Activated T-helper 2 cell treated with anti-CD3 and anti-CD28 coated beads, Interferon-gamma antibody, Interleukin-2, Interleukin-4, amounts not matched to agents 10 μg/mL and 5 μg/mL and 100 μg/mL, durations not matched to agents 14 hours and 24 hours and 36 hours (primary cell): ENCODE measurements around the gene NRG3. TPM values are rescaled to one million over a fixed set of nuclear protein-coding genes. Genes with fewer than 3 reads are reported as not detected.

Experiments
- DNase-seq: peaks from one replicate; pipeline ENCODE4 v3.0.0; 2021; ENCODE audit warnings: low spot score
- H3K27ac Mint-ChIP-seq: one replicate; pipeline ENCODE4 v1.8.0; 2021; ENCODE audit warnings: mixed read lengths
- H3K27me3 Mint-ChIP-seq: one replicate; pipeline ENCODE4 v1.8.0; 2021; ENCODE audit warnings: low read depth, mixed read lengths
- H3K36me3 Mint-ChIP-seq: one replicate; pipeline ENCODE4 v1.8.0; 2021; ENCODE audit warnings: low read depth, mixed read lengths
- H3K4me1 Mint-ChIP-seq: one replicate; pipeline ENCODE4 v1.8.0; 2021; ENCODE audit warnings: low read depth, mixed read lengths
- H3K4me3 Mint-ChIP-seq: one replicate; pipeline ENCODE4 v1.8.0; 2021; ENCODE audit warnings: low read depth, mild to moderate bottlenecking, moderate library complexity, mixed read lengths
- H3K9me3 Mint-ChIP-seq: one replicate; pipeline ENCODE4 v1.8.0; 2021; ENCODE audit warnings: mixed read lengths
- intact Hi-C: fragments of 100-400 bp; cut with micrococcal nuclease; formaldehyde crosslinking; loops from one replicate; pipeline ENCODE4 v1.15.1; 2023
- total RNA-seq: library from RNA; stranded (reverse); gene quantifications from 2 replicates; pipeline ENCODE4 v1.2.3, GENCODE V29; 2022

Gene NRG3
- total RNA-seq, 1 donor from 2014 or later: not detected

DNA sequence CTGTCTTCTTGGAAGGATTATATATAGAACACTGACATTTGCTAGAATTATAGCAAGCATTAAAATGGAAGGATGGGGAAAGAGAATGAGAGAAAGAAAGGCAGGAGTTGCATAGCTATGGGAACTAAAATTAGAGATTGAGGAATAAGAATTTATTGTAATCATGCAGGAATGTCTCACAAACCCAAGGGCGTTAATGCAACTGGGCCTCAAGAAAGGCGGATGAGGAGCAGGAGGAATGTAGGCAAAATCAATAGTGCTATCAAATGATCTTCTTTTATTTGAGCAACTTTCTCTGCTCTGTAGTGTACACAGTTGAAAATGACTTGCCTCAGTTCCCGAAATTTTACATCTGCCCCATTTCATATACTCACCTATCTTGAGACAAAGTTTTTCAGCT is 1132.5 kb downstream of the NRG3 start:
- Mint-ChIP-seq H3K4me3 (no peak overlapping the region), H3K27me3 (no peaks in the 10 kb centered on the region), H3K36me3 (no peaks in the 10 kb centered on the region), H3K4me1 (no peaks in the 10 kb centered on the region), H3K9me3 (peaks cover 31% of the 10 kb centered on the region), H3K27ac (no peak overlapping the region)
- intact Hi-C loops: no loop called here
- DNase-seq: no peak

DNA sequence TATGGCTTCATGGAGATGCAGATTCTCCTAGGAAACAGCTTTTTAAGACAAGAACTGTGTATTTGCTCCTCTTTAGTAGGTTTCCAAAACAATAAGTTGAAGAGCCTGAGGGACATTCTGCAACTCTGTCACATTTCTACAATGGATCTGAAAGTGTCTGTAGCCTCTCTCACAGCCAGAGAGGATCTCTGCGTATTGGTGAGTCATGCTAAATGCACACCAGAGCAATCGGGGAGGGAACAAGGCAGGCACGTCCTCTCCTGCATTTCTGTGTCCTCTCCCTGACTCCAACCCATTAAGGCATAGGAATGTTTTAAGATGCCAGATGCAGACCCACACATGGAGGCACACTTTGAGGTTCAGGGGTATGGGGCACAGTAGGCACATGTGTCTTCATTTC is 1137.9 kb downstream of the NRG3 start:
- Mint-ChIP-seq H3K4me3 (no peak overlapping the region), H3K36me3 (no peaks in the 10 kb centered on the region), H3K27ac (no peak overlapping the region), H3K4me1 (no peaks in the 10 kb centered on the region), H3K27me3 (no peaks in the 10 kb centered on the region), H3K9me3 (no peaks in the 10 kb centered on the region)
- DNase-seq: no peak
- intact Hi-C loops: no loop called here

DNA sequence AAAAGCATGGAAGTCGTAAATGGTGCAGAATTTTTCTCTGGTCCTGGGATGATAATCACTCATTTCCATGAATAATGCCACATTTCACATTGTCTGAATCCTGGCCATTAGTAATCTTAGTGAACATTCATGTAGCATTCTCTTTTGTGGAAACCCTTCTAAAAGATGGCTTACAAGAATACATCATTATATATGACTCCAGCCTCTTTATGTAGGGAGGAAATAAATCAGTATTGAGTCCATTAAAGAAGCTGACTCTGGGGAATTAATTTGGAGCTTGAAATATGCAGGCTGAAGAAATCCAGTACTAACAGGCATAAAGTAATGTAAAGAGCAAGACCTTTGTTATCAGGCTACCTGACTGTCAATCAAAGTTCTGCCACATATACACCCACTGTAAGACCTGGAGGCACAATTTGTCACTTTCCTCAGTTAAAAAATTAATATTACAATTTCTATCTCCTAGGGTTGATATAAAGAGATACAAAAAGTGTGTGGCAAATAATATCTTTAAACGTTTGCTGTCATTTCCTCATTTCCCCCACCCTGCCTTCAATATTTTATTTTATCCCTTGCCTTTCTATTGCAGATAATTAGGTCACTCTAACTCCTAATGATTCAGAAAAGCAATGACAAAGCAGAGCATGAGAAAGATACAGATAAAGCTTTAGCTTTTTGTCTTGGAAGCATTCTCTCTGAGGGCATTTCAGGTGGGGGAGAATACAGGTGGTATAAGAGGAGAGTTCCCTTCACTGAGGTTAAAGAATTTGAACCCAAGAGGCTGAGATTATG is 1142.3 kb downstream of the NRG3 start:
- no peak for DNase-seq
- Mint-ChIP-seq H3K9me3 (peaks cover 16% of the 10 kb centered on the region), H3K4me3 (no peak overlapping the region), H3K27me3 (no peaks in the 10 kb centered on the region), H3K4me1 (no peaks in the 10 kb centered on the region), H3K36me3 (no peaks in the 10 kb centered on the region), H3K27ac (no peak overlapping the region)
- intact Hi-C loops: no loop called here

DNA sequence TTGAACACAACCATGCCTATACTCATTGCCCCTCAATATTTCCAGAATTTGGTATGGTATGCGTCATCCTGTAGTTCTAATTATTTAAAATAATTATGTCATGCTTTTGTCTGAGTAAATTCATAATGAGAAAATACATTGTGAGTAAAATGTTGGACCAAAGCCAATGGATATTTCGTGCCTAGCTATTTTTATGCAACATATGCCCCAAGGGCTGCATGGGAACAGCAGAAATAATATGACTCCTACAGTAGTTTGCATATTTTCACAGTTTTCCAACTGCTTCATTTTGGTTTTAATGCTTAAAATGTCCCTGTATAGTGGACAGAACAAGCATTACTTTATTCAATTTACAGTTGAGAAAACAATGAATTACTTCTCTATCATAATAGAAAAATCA is 1148.7 kb downstream of the NRG3 start:
- Mint-ChIP-seq H3K27ac (no peak overlapping the region), H3K4me1 (no peaks in the 10 kb centered on the region), H3K4me3 (no peak overlapping the region), H3K36me3 (no peaks in the 10 kb centered on the region), H3K9me3 (peaks cover 41% of the 10 kb centered on the region), H3K27me3 (no peaks in the 10 kb centered on the region)
- intact Hi-C loops: no loop called here
- no peak for DNase-seq
